K562 (cell line): Measurements from ENCODE around the gene HOXC10.

Source experiments
- ARHGAP35 ChIP-seq: fragments of 450-650 bp; IDR thresholded peaks from 2 replicates; pipeline ENCODE4 v1.6.1; 2018; ENCODE audit not compliant: partially characterized antibody
- HBP1 ChIP-seq: fragments of 450-650 bp; formaldehyde crosslinking; IDR thresholded peaks from 2 replicates; pipeline ENCODE4 v1.4.0; 2022; ENCODE audit warnings: missing genetic modification characterization
- SIN3B ChIP-seq: fragments of 450-650 bp; IDR thresholded peaks from 2 replicates; pipeline ENCODE4 v1.6.1; 2017; ENCODE audit warnings: low read depth, mild to moderate bottlenecking, moderate library complexity
- STAT6 ChIP-seq: sonication (generic); formaldehyde crosslinking; IDR thresholded peaks from 2 replicates; pipeline ENCODE4 v1.8.1; 2023; ENCODE audit warnings: mild to moderate bottlenecking, missing genetic modification reagents
- TBL1XR1 ChIP-seq, 2 experiments: IDR thresholded peaks; 2 replicates each; pipeline ENCODE4 v1.6.1; 2012; ENCODE audit warnings: improper control_type of control experiment in 2 of 2, low read length in 2 of 2, mild to moderate bottlenecking in 1 of 2
- ZFP91 ChIP-seq: sonication (generic); formaldehyde crosslinking; IDR thresholded peaks from 2 replicates; pipeline ENCODE4 v1.8.0; 2022; ENCODE audit warnings: mild to moderate bottlenecking, missing genetic modification reagents
- ZNF511 ChIP-seq: sonication (generic); formaldehyde crosslinking; IDR thresholded peaks from 2 replicates; pipeline ENCODE4 v1.8.0; 2022; ENCODE audit warnings: mild to moderate bottlenecking, missing genetic modification reagents

GRCh38 chr12:53956251-53956887, 28.6 kb upstream of the HOXC10 start:
- TF ChIP-seq STAT6 (CRISPR knock-in tag): no peak
- TF ChIP-seq ZFP91 (CRISPR knock-in tag): no peak
- TF ChIP-seq ARHGAP35: no peak
- TF ChIP-seq SIN3B: no peak
- no peak for TF ChIP-seq ZNF511 (CRISPR knock-in tag)
- no peak for TF ChIP-seq HBP1 (CRISPR knock-in tag)
- no peak for TF ChIP-seq TBL1XR1 (IDR thresholded peaks at IDR 0.05; ENCODE audit: low read length in 2 of 2)
